H9 (cell line): ENCODE data around the gene UNC93A. TPM values are rescaled to one million over a fixed set of nuclear protein-coding genes. Genes with fewer than 3 reads are reported as not detected.

ENCODE experiments used
- DNase-seq: peaks from one replicate; pipeline ENCODE4 v3.0.0-alpha.2; 2017
- H2AFZ ChIP-seq: one replicate; pipeline ENCODE4 v1.6.1; 2013; ENCODE audit warnings: mild to moderate bottlenecking, low read length, control low read depth, moderate library complexity
- H2AK5ac ChIP-seq: 2 replicates; pipeline ENCODE4 v1.6.1; 2013; ENCODE audit warnings: low read length, control low read depth, mixed read lengths; ENCODE audit not compliant: insufficient read length
- H2BK120ac ChIP-seq: one replicate; pipeline ENCODE4 v1.6.1; 2013; ENCODE audit warnings: low read depth, mild to moderate bottlenecking, low read length, control low read depth, inconsistent platforms; ENCODE audit not compliant: poor library complexity, severe bottlenecking
- H2BK12ac ChIP-seq: 2 replicates; pipeline ENCODE4 v1.6.1; 2013; ENCODE audit warnings: low read length, control low read depth, mixed read lengths, low read depth; ENCODE audit not compliant: insufficient read length
- H2BK15ac ChIP-seq: 2 replicates; pipeline ENCODE4 v1.6.1; 2013; ENCODE audit warnings: low read depth, low read length, control low read depth
- H2BK20ac ChIP-seq: one replicate; pipeline ENCODE4 v1.6.1; 2013; ENCODE audit warnings: low read depth, mild to moderate bottlenecking, low read length, control low read depth, inconsistent platforms; ENCODE audit not compliant: poor library complexity, severe bottlenecking
- H2BK5ac ChIP-seq: 2 replicates; pipeline ENCODE4 v1.6.1; 2013; ENCODE audit warnings: low read length, control low read depth, mixed read lengths; ENCODE audit not compliant: insufficient read length
- H3K14ac ChIP-seq: 2 replicates; pipeline ENCODE4 v1.6.1; 2013; ENCODE audit warnings: low read length, control low read depth; ENCODE audit not compliant: insufficient read depth
- H3K18ac ChIP-seq: 2 replicates; pipeline ENCODE4 v1.6.1; 2013; ENCODE audit warnings: low read depth, mild to moderate bottlenecking, mixed read lengths, low read length, control low read depth; ENCODE audit not compliant: insufficient read length
- H3K23ac ChIP-seq: 2 replicates; pipeline ENCODE4 v1.6.1; 2013; ENCODE audit warnings: low read length, control low read depth, mixed read lengths, low read depth; ENCODE audit not compliant: insufficient read length
- H3K23me2 ChIP-seq: 2 replicates; pipeline ENCODE4 v1.6.1; 2013; ENCODE audit warnings: low read depth, mild to moderate bottlenecking, mixed read lengths, low read length, control low read depth; ENCODE audit not compliant: insufficient read length, poor library complexity, severe bottlenecking
- H3K27ac ChIP-seq: 2 replicates; pipeline ENCODE4 v1.5.1; 2013; ENCODE audit warnings: low read length, control low read depth, mixed read lengths, low read depth; ENCODE audit not compliant: insufficient read length
- H3K27me3 ChIP-seq: 2 replicates; pipeline ENCODE4 v1.6.1; 2013; ENCODE audit warnings: low read length, control low read depth, inconsistent platforms; ENCODE audit not compliant: insufficient read depth
- H3K4ac ChIP-seq: 2 replicates; pipeline ENCODE4 v1.6.1; 2013; ENCODE audit warnings: low read depth, mild to moderate bottlenecking, control low read depth, inconsistent platforms, low read length, moderate library complexity
- H3K4me1 ChIP-seq: 2 replicates; pipeline ENCODE4 v1.6.1; 2013; ENCODE audit warnings: low read length, control low read depth, inconsistent platforms; ENCODE audit not compliant: insufficient read depth
- H3K4me2 ChIP-seq: 2 replicates; pipeline ENCODE4 v1.6.1; 2013; ENCODE audit warnings: low read length, control low read depth, mixed read lengths; ENCODE audit not compliant: insufficient read length, insufficient read depth
- H3K56ac ChIP-seq: 2 replicates; pipeline ENCODE4 v1.6.1; 2013; ENCODE audit warnings: low read depth, mild to moderate bottlenecking, mixed read lengths, low read length, control low read depth; ENCODE audit not compliant: insufficient read length
- H3K79me1 ChIP-seq: 2 replicates; pipeline ENCODE4 v1.6.1; 2013; ENCODE audit warnings: low read depth, mild to moderate bottlenecking, moderate library complexity, low read length, control low read depth, inconsistent platforms; ENCODE audit not compliant: insufficient read depth, poor library complexity, severe bottlenecking
- H3K79me2 ChIP-seq: 2 replicates; pipeline ENCODE4 v1.6.1; 2013; ENCODE audit warnings: low read length, control low read depth, inconsistent platforms; ENCODE audit not compliant: insufficient read depth
- H3K9ac ChIP-seq: 2 replicates; pipeline ENCODE4 v1.6.1; 2013; ENCODE audit warnings: low read length, control low read depth, mixed read lengths; ENCODE audit not compliant: insufficient read length; ENCODE audit errors: extremely low read depth
- H3K9me3 ChIP-seq: one replicate; pipeline ENCODE4 v1.6.1; 2013; ENCODE audit warnings: low read depth, low read length, inconsistent platforms; ENCODE audit not compliant: control insufficient read depth
- H3T11ph ChIP-seq: one replicate; pipeline ENCODE4 v1.6.1; 2013; ENCODE audit warnings: mild to moderate bottlenecking, low read length, control low read depth, inconsistent platforms
- H4K20me1 ChIP-seq: one replicate; pipeline ENCODE4 v1.6.1; 2013; ENCODE audit not compliant: control insufficient read depth, insufficient read length, insufficient read depth
- H4K5ac ChIP-seq: 2 replicates; pipeline ENCODE4 v1.6.1; 2013; ENCODE audit warnings: low read depth, mild to moderate bottlenecking, mixed read lengths, low read length, control low read depth; ENCODE audit not compliant: insufficient read length
- H4K8ac ChIP-seq: replicated peaks from 2 replicates; pipeline ENCODE4 v1.6.1; 2013; ENCODE audit warnings: low read length, control low read depth, mixed read lengths, low read depth; ENCODE audit not compliant: insufficient read length
- H4K91ac ChIP-seq: 2 replicates; pipeline ENCODE4 v1.6.1; 2013; ENCODE audit warnings: low read depth, mild to moderate bottlenecking, moderate library complexity, mixed read lengths, low read length, control low read depth; ENCODE audit not compliant: insufficient read length
- H3K27ac Mint-ChIP-seq, 3 experiments: 2 replicates in 2 of 3; 3 replicates in 1 of 3; pipeline ENCODE4 v1.8.0; 2020 to 2021; ENCODE audit warnings: mixed read lengths in 3 of 3, mild to moderate bottlenecking in 1 of 3, moderate library complexity in 1 of 3
- H3K27me3 Mint-ChIP-seq: 2 replicates; pipeline ENCODE4 v1.8.0; 2021; ENCODE audit warnings: low read depth, mild to moderate bottlenecking, moderate library complexity, mixed read lengths
- H3K36me3 Mint-ChIP-seq, 3 experiments: 2 replicates in 2 of 3; 3 replicates in 1 of 3; pipeline ENCODE4 v1.8.0; 2020 to 2021; ENCODE audit warnings: low read depth in 3 of 3, mixed read lengths in 3 of 3; ENCODE audit not compliant: insufficient read depth in 1 of 3
- H3K4me1 Mint-ChIP-seq, 2 experiments: 2 replicates each; pipeline ENCODE4 v1.8.0; 2020; ENCODE audit warnings: mixed read lengths in 2 of 2
- H3K4me3 Mint-ChIP-seq, 2 experiments: 2 replicates in 1 of 2; 3 replicates in 1 of 2; pipeline ENCODE4 v1.8.0; 2020 to 2021; ENCODE audit warnings: mild to moderate bottlenecking in 2 of 2, mixed read lengths in 2 of 2, moderate library complexity in 1 of 2
- H3K9me3 Mint-ChIP-seq, 2 experiments: 2 replicates in 1 of 2; 3 replicates in 1 of 2; pipeline ENCODE4 v1.8.0; 2020; ENCODE audit warnings: mild to moderate bottlenecking in 2 of 2, mixed read lengths in 2 of 2, moderate library complexity in 1 of 2
- CTCF ChIP-seq: fragments of 200-600 bp; sonication (generic); conservative IDR thresholded peaks from 3 replicates; pipeline ENCODE4 v1.8.0; 2021; ENCODE audit warnings: antibody characterized with exemption, mild to moderate bottlenecking
- WGBS: extraction: QIAGEN DNeasy Blood & Tissue Kit; methylation state at CpG from one replicate; pipeline ENCODE4 v1.1.7; 2013; ENCODE audit warnings: missing lambda C conversion rate, low lambda C conversion rate, mixed read lengths; ENCODE audit not compliant: insufficient read length; ENCODE audit errors: extremely low coverage; 5-methylcytosine and 5-hydroxymethylcytosine counted together
- total RNA-seq: library from RNA; stranded (reverse); gene quantifications from 2 replicates; pipeline ENCODE4 v1.2.1, GENCODE V29; 2021

Gene UNC93A
- total RNA-seq, 1 experiment from 2014 or later, result 0.70 TPM

- Histone ChIP-seq H3K14ac (no peak overlapping the region), H3K23ac (no peak overlapping the region), H3T11ph (no peak overlapping the region), H3K79me1 (no peaks in the 10 kb centered on the region), H4K91ac (no peak overlapping the region), H3K4me2 (peak overlapping the region; percentile 46), H4K20me1 (no peaks in the 10 kb centered on the region), H2BK15ac (no peak overlapping the region), H2AFZ (no peak overlapping the region), H3K27me3 (no peaks in the 10 kb centered on the region), H3K9ac (no peak overlapping the region), H3K9me3 (no peaks in the 10 kb centered on the region), H2BK5ac (no peak overlapping the region), H3K4ac (no peak overlapping the region), H3K79me2 (no peaks in the 10 kb centered on the region), H3K27ac (peak overlapping the region; percentile 85), H2AK5ac (no peak overlapping the region), H3K18ac (no peak overlapping the region), H2BK120ac (no peak overlapping the region), H4K8ac (no peak overlapping the region), H4K5ac (no peak overlapping the region), H2BK12ac (no peak overlapping the region), H3K23me2 (no peaks in the 10 kb centered on the region), H2BK20ac (no peak overlapping the region), H3K56ac (no peak overlapping the region), H3K4me1 (peaks cover 21% of the 10 kb centered on the region)
- no peak for DNase-seq
- WGBS, result no CpG with 5 or more reads among the region's 3 CpGs
- H3K4me1 Mint-ChIP-seq, result peaks cover 60 to 85% of the 10 kb centered on the region in 2 experiments
- peaks cover 26 to 33% (median 33%) of the 10 kb centered on the region in 3 experiments for H3K36me3 Mint-ChIP-seq
- no peaks in the 10 kb centered on the region; the same call in 1 of the 2 replicates for H3K27me3 Mint-ChIP-seq
- peak overlapping the region in 1 of 2 experiments; percentile 54; a peak in 2 of 5 replicates for H3K4me3 Mint-ChIP-seq
- H3K9me3 Mint-ChIP-seq, result peaks cover 3 to 8% of the 10 kb centered on the region in 2 experiments; a peak in 3 of 5 replicates
- H3K27ac Mint-ChIP-seq, result peak overlapping the region; percentile 88 to 94 (median 92)
- TF ChIP-seq CTCF, result no peak
Observed at GRCh38 chr6:167245591-167245990, 45.5 kb upstream of the UNC93A start.
